ENCODE data around the gene AP1AR.

DNA sequence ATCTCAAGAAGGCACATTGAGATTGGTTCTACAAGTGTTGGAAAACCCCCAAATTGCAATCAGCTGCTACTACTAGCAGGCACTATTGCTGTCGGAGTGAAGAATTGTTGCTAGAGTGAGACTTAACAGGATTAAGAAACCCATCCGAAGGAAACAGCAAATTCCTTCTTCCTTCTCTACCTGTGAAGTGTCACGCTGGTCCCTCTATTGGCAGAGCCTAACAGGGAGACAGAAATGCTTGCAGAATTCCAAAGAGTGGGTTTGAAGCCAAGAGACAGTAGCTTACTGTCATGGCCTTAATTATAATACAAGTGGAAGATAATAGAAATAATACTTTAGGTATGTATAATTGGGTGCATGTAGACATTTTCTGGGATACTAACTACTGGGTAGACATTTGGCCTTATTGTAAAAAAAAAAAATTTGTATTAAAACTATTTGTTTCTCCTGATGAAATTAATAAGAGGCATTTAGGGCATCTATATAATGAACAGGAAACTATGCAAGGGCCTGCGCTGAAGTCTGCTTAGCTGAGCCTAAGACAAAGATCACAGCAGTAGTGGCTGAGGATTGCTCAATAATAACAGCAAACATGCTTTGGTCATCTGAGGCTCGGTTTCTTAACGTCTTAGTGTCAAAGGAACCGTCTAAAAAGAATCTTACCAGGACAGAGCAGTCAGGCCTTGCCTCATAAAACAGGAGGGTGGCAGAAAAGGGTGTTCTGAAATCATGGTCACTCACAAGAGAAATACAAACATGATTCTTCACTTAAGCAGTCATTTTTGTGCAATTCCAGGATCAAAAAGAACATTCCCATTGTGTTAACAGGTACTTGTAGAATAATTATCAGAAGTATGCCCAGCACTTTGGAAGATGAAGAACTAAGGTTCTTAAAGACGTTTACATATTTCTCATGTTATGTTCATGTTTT is 45.6 kb upstream of the AP1AR start:
- TF ChIP-seq FOXP1 (CRISPR knock-in tag; IDR thresholded peaks at IDR 0.05; ENCODE audit: borderline replicate concordance): no peak
- TF ChIP-seq CTCF (IDR thresholded peaks at IDR 0.05): no peak
- TF ChIP-seq NR1H2 (CRISPR knock-in tag; IDR thresholded peaks at IDR 0.05): no peak
- no peak for TF ChIP-seq TCF7 (CRISPR knock-in tag; IDR thresholded peaks at IDR 0.05; ENCODE audit: low read depth)

Data from WTC11 (cell line).